Hepatocyte (in vitro differentiated cells): Measurements from ENCODE around the gene HS1BP3.

Source experiments
- CTCF ChIP-seq: fragments of 200-600 bp; sonication (generic); IDR thresholded peaks from 2 replicates; pipeline ENCODE4 v1.5.1; 2016; ENCODE audit warnings: antibody characterized with exemption, mild to moderate bottlenecking; ENCODE audit not compliant: poor library complexity
- EZH2 ChIP-seq: fragments of 200-600 bp; sonication (generic); IDR thresholded peaks from 2 replicates; pipeline ENCODE4 v1.6.1; 2016; ENCODE audit warnings: antibody characterized with exemption, mild to moderate bottlenecking, borderline replicate concordance

GRCh38 chr2:20624156-20624883 is 26.6 kb downstream of the HS1BP3 start:
- no peak for TF ChIP-seq CTCF
- TF ChIP-seq EZH2, result no peak
